ENCODE measurements around the gene CYTIP. TPM values are rescaled to one million over a fixed set of nuclear protein-coding genes. Genes with fewer than 3 reads are reported as not detected.

The CYTIP gene
- total RNA-seq, 2 experiments from 2014 or later = 514 to 520 TPM

- no peak for ATAC-seq
- CTCF ChIA-PET = interaction anchor here (0.7 to 5.3 kb wide), 8 partner anchors 9 to 420 kb away, joined by 3 to 46 read pairs (median 5); partner anchors contain the start of gene CYTIP
Measured at GRCh38 chr2:157479081-157480027, 35.5 kb upstream of the CYTIP start.

GRCh38 chr2:157477919-157478318, 34.0 kb upstream of the CYTIP start:
- H3K27me3 Mint-ChIP-seq = no peaks in the 10 kb centered on the region
- peak overlapping the region; percentile 45 for H3K4me3 Mint-ChIP-seq
- intact Hi-C loops (cut with micrococcal nuclease) = loop anchor here (1.0 to 5.0 kb wide), 3 partner anchors 9 to 419 kb away; partner anchors contain the start of gene CYTIP
- H3K4me1 Mint-ChIP-seq (ENCODE audit: low read depth) = peaks cover 91% of the 10 kb centered on the region
- POLR2A ChIA-PET = interaction anchor here (0.7 to 51.0 kb wide), 9 partner anchors 8 to 421 kb away, joined by 3 to 1592 read pairs (median 6); partner anchors contain the start of gene CYTIP
- peaks cover 32% of the 10 kb centered on the region for H3K36me3 Mint-ChIP-seq (ENCODE audit: low read depth)
- H3K27ac Mint-ChIP-seq = peak overlapping the region; percentile 98
- CTCF ChIA-PET = interaction anchor here (1.0 to 3.1 kb wide), 13 partner anchors 8 to 173 kb away, joined by 3 to 19 read pairs (median 5); partner anchors contain the start of gene CYTIP
- ATAC-seq (peak; percentile 12), DNase-seq (peak; percentile 35)
- peaks cover 3% of the 10 kb centered on the region for H3K9me3 Mint-ChIP-seq
- no peak for TF ChIP-seq CTCF (IDR thresholded peaks at IDR 0.05)

More at GRCh38 chr2:157479081-157480027, 35.5 kb upstream of the CYTIP start:
- Mint-ChIP-seq H3K4me1 (ENCODE audit: low read depth) (peaks cover 81% of the 10 kb centered on the region), H3K9me3 (peaks cover 3% of the 10 kb centered on the region), H3K27ac (peak overlapping the region; percentile 98), H3K36me3 (ENCODE audit: low read depth) (peaks cover 29% of the 10 kb centered on the region), H3K27me3 (no peaks in the 10 kb centered on the region), H3K4me3 (peak overlapping the region; percentile 80)
- DNase-seq = no peak
- no peak for TF ChIP-seq CTCF (IDR thresholded peaks at IDR 0.05)
- POLR2A ChIA-PET = interaction anchor here (0.6 to 51.0 kb wide), 12 partner anchors 10 to 418 kb away, joined by 3 to 1592 read pairs (median 4); partner anchors contain the start of gene CYTIP
- intact Hi-C loops (cut with micrococcal nuclease) = loop anchor here (2.0 to 5.0 kb wide), 3 partner anchors 15 to 418 kb away; no protein-coding TSS in a partner anchor

DNA sequence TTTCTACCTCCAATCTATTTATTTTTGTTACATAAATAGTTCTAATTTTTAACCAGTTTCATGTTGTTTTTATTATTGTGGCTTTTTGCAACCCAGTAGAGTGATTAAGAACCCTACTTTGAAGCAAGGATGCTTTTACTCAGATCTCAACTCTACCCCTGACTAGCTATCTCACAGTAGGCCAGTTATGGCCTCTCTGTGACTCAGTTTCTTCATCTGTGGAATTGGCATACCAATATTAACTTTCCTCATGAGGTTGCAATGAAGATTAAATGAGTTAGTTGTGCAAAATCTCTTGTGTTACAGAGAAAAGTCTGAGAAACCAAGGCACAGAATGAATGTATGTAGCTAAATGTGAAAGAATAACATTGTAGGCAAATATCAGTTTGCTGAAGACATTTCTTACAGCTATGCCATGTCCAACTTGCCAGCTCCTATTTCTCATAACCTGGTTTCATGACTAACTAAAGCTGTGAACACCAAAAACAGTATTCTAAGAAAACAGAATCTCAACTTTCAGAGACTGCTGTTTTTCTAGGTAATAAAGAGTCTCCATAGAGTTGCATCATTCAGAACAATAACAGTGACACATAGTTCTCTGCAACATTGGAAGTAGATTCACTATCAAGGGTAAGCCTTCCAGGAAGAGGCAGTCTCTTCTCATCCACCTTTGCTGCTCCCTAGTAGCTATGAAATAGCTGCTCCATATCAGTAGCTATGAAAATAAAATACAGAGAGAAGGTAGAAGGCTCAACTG, 33.2 kb upstream of the CYTIP start:
- intact Hi-C loops (cut with micrococcal nuclease) = loop anchor here (1.0 to 5.0 kb wide), 3 partner anchors 8 to 420 kb away; partner anchors contain the start of gene CYTIP
- TF ChIP-seq CTCF (IDR thresholded peaks at IDR 0.05) = no peak
- Mint-ChIP-seq H3K4me1 (ENCODE audit: low read depth) (peaks cover 90% of the 10 kb centered on the region), H3K27me3 (no peaks in the 10 kb centered on the region), H3K4me3 (peak overlapping the region; percentile 45), H3K27ac (peak overlapping the region; percentile 98), H3K36me3 (ENCODE audit: low read depth) (peaks cover 35% of the 10 kb centered on the region), H3K9me3 (peaks cover 3% of the 10 kb centered on the region)
- ATAC-seq (peak; percentile 67), DNase-seq (peak; percentile 40)
- ChIA-PET CTCF (interaction anchor here (0.9 to 3.1 kb wide), 14 partner anchors 10 to 172 kb away, joined by 3 to 19 read pairs (median 6); partner anchors contain the start of genes ACVR1C and CYTIP), POLR2A (interaction anchor here (0.8 to 51.0 kb wide), 10 partner anchors 9 to 422 kb away, joined by 3 to 1592 read pairs (median 6); partner anchors contain the start of gene CYTIP)

- TF ChIP-seq CTCF (IDR thresholded peaks at IDR 0.05) = no peak
- Mint-ChIP-seq H3K27me3 (no peaks in the 10 kb centered on the region), H3K4me1 (ENCODE audit: low read depth) (peaks cover 88% of the 10 kb centered on the region), H3K9me3 (peaks cover 3% of the 10 kb centered on the region), H3K4me3 (peak overlapping the region; percentile 9), H3K36me3 (ENCODE audit: low read depth) (peaks cover 29% of the 10 kb centered on the region), H3K27ac (peak overlapping the region; percentile 98)
- DNase-seq (no peak), ATAC-seq (no peak)
- POLR2A ChIA-PET = interaction anchor here (0.9 to 51.0 kb wide), 5 partner anchors 9 to 64 kb away, joined by 3 to 1592 read pairs (median 5); partner anchors contain the start of gene CYTIP
- intact Hi-C loops (cut with micrococcal nuclease) = loop anchor here (2.0 to 5.0 kb wide), 2 partner anchors 31 to 421 kb away; partner anchors contain the start of gene CYTIP
- CTCF ChIA-PET = interaction anchor here (0.9 to 3.1 kb wide), 7 partner anchors 9 to 171 kb away, joined by 3 to 19 read pairs (median 5); no protein-coding TSS in a partner anchor
Measured at GRCh38 chr2:157475722-157476390, 32.0 kb upstream of the CYTIP start.

Data from activated CD8-positive, alpha-beta T cell treated with anti-CD3 and anti-CD28 coated beads for 36 hours (primary cell).